Measurements from ENCODE around the gene C4orf50. TPM values are rescaled to one million over a fixed set of nuclear protein-coding genes. Genes with fewer than 3 reads are reported as not detected.

The C4orf50 gene
- total RNA-seq, 1 experiment from 2014 or later = not detected

DNA sequence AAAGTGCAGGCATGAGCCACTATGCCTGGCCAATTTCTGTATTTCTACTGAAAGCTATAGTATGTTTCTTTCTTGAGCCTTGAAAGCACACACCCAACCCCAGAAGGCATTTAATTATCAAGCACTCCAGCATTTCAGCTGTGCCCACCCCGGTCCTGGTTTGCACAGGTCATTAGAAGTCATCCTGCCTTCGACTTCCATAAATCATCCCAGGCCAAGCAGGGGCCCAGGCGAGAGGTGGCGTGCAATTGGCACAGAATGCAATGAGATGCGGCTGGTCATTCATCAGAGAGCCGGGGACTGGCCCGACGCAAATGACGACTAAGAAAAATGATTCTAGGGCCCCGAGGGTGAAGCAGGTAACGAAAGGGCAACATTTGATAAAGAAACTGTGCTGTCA is 100.6 kb downstream of the C4orf50 start:
- Histone ChIP-seq H3F3A (ENCODE audit: insufficient read depth, low read depth) (no peaks in the 10 kb centered on the region), H3K36me3 (ENCODE audit: low read depth) (no peaks in the 10 kb centered on the region), H3K4me1 (replicated peaks; ENCODE audit: insufficient read depth) (no peaks in the 10 kb centered on the region), H3K79me2 (ENCODE audit: low read depth) (no peaks in the 10 kb centered on the region), H3K27me3 (ENCODE audit: insufficient read depth, low read depth) (peaks cover 50% of the 10 kb centered on the region), H2AFZ (no peak overlapping the region), H3K4me3 (no peak overlapping the region), H4K20me1 (ENCODE audit: insufficient read depth) (no peaks in the 10 kb centered on the region), H3K4me2 (no peak overlapping the region), H3K9me3 (ENCODE audit: insufficient read depth, low read depth) (no peaks in the 10 kb centered on the region), H3K9me2 (ENCODE audit: insufficient read depth) (no peaks in the 10 kb centered on the region), H3K27ac (no peak overlapping the region)
- intact Hi-C loops (cut with micrococcal nuclease; ENCODE audit: unreplicated experiment) = no loop called here
- BruUV-seq (replicated peaks) = no TSS peak
- no peak for TF ChIP-seq EZH2 (IDR thresholded peaks at IDR 0.05; ENCODE audit: low read depth)
- TF ChIP-seq, protein P1, sequence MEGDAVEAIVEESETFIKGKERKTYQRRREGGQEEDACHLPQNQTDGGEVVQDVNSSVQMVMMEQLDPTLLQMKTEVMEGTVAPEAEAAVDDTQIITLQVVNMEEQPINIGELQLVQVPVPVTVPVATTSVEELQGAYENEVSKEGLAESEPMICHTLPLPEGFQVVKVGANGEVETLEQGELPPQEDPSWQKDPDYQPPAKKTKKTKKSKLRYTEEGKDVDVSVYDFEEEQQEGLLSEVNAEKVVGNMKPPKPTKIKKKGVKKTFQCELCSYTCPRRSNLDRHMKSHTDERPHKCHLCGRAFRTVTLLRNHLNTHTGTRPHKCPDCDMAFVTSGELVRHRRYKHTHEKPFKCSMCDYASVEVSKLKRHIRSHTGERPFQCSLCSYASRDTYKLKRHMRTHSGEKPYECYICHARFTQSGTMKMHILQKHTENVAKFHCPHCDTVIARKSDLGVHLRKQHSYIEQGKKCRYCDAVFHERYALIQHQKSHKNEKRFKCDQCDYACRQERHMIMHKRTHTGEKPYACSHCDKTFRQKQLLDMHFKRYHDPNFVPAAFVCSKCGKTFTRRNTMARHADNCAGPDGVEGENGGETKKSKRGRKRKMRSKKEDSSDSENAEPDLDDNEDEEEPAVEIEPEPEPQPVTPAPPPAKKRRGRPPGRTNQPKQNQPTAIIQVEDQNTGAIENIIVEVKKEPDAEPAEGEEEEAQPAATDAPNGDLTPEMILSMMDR (conservative IDR thresholded peaks at IDR 0.05) = no peak
- ChIA-PET CTCF (no interaction called here), POLR2A (ENCODE audit: unreplicated experiment) (no interaction called here)
- DNase-seq = no peak

DNA sequence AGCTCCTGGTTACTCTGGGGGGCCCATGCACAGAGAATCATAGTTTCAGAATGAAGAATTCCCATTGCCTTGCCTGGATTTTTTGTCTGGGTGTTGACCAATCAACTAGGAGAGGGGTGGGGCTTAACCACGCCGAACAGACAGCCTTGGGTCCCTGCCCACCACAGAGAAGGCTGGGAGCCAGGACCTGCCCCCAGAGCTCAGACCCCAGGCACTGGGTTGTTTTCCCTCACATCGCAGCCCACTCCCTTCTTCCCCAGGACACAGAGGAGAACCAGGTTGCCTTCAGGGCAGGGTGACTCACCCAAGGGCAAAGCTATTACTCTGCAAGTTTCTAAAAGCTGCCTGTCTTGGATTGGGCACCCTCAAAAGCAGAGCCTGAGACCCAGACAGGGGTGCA is 102.0 kb downstream of the C4orf50 start:
- no peak for DNase-seq
- no TSS peak for BruUV-seq (replicated peaks)

DNA sequence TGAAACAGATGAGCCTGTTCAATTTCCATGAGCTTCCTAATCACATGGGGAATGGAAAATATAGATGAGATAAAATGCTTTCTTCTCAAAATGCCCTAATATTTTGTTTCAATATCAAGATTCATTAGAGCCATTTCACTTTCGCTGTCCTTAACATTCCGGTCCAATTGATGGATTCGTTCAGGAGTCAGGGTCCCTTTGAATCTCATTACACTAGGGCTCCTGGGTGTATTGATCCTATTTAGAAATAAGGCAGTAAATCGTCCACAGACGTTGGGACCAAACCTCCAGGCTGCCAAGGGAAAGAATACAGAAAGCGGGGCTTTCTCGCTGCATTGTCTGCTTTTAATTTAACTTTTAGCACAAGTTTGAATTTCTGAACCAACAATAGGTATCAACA is 104.8 kb downstream of the C4orf50 start:
- Histone ChIP-seq H3K4me2 (no peak overlapping the region), H3K9me2 (ENCODE audit: insufficient read depth) (no peaks in the 10 kb centered on the region), H4K20me1 (ENCODE audit: insufficient read depth) (no peaks in the 10 kb centered on the region), H3K4me1 (replicated peaks; ENCODE audit: insufficient read depth) (no peaks in the 10 kb centered on the region), H3K27me3 (ENCODE audit: insufficient read depth, low read depth) (peaks cover 46% of the 10 kb centered on the region), H3K79me2 (ENCODE audit: low read depth) (no peaks in the 10 kb centered on the region), H3K36me3 (ENCODE audit: low read depth) (no peaks in the 10 kb centered on the region), H3K27ac (no peak overlapping the region), H2AFZ (no peak overlapping the region), H3K9me3 (ENCODE audit: insufficient read depth, low read depth) (no peaks in the 10 kb centered on the region), H3K4me3 (no peak overlapping the region), H3F3A (ENCODE audit: insufficient read depth, low read depth) (no peaks in the 10 kb centered on the region)
- ChIA-PET CTCF (no interaction called here), POLR2A (ENCODE audit: unreplicated experiment) (no interaction called here)
- no peak for TF ChIP-seq EZH2 (IDR thresholded peaks at IDR 0.05; ENCODE audit: low read depth)
- TF ChIP-seq, protein P1 (conservative IDR thresholded peaks at IDR 0.05) = no peak
- intact Hi-C loops (cut with micrococcal nuclease; ENCODE audit: unreplicated experiment) = no loop called here
- no peak for DNase-seq
- BruUV-seq (replicated peaks) = no TSS peak

More for the DNA sequence above, 102.0 kb downstream of the C4orf50 start:
- Histone ChIP-seq H3K79me2 (ENCODE audit: low read depth) (no peaks in the 10 kb centered on the region), H3K4me1 (replicated peaks; ENCODE audit: insufficient read depth) (no peaks in the 10 kb centered on the region), H3K36me3 (ENCODE audit: low read depth) (no peaks in the 10 kb centered on the region), H4K20me1 (ENCODE audit: insufficient read depth) (no peaks in the 10 kb centered on the region), H3K27me3 (ENCODE audit: insufficient read depth, low read depth) (peaks cover 52% of the 10 kb centered on the region), H2AFZ (no peak overlapping the region), H3K4me3 (no peak overlapping the region), H3K9me3 (ENCODE audit: insufficient read depth, low read depth) (no peaks in the 10 kb centered on the region), H3K9me2 (ENCODE audit: insufficient read depth) (no peaks in the 10 kb centered on the region), H3F3A (ENCODE audit: insufficient read depth, low read depth) (no peaks in the 10 kb centered on the region), H3K27ac (no peak overlapping the region), H3K4me2 (no peak overlapping the region)
- no peak for TF ChIP-seq EZH2 (IDR thresholded peaks at IDR 0.05; ENCODE audit: low read depth)
- TF ChIP-seq, protein P1 (conservative IDR thresholded peaks at IDR 0.05) = no peak
- ChIA-PET CTCF (no interaction called here), POLR2A (ENCODE audit: unreplicated experiment) (no interaction called here)
- intact Hi-C loops (cut with micrococcal nuclease; ENCODE audit: unreplicated experiment) = no loop called here

Data from PC-9 (cell line).